GM12874 (cell line): ENCODE measurements around the gene TMEM184C.

Source experiments
- CTCF ChIP-seq: IDR thresholded peaks from 2 replicates; pipeline ENCODE4 v1.5.1; 2011; ENCODE audit warnings: low read depth, mild to moderate bottlenecking, control low read depth, low read length, moderate library complexity; ENCODE audit not compliant: insufficient read depth

TMEM184C gene

GRCh38 chr4:147599206-147599605, 18.0 kb upstream of the TMEM184C start:
- no peak for TF ChIP-seq CTCF

DNA sequence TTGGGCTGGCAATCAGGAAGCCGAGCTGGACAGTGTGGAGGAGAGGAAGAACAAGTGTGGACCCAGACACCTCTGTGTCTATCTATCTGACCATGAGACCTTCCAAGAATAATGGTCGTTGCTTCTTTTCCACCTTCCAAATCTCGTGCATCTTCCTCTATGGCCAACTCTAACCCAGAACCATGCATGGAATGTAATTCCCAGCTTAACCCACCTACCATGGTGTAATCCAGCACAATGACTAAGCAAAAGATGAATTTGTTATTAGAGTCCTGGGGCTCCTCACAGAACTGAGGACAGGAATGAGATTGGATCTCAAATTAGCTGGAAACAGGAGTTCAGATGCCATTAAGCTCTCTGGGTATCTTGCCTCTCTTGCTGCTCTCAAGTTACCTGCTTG, 17.4 kb upstream of the TMEM184C start:
- no peak for TF ChIP-seq CTCF

DNA sequence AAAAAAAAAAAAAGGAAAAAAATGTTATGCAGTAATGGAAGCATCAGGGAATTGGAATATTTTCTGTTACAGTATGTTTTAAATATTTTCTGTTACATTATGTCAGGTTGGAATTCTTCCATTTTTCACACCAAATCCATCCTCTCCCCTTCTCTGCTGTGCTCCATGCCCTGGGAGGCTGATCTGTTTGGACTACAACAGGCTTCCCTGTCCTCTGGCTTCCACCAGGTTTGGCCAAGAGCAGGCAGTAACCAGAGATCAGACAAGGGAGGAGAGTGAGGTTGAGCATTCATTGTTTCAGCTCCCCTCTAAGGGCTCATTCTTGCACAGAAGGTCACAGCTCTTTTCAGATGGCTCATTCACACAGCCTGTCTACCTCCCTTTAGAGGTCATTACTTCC, 11.7 kb upstream of the TMEM184C start:
- TF ChIP-seq CTCF: no peak

GRCh38 chr4:147607471-147607870, 9.7 kb upstream of the TMEM184C start:
- TF ChIP-seq CTCF: no peak

DNA sequence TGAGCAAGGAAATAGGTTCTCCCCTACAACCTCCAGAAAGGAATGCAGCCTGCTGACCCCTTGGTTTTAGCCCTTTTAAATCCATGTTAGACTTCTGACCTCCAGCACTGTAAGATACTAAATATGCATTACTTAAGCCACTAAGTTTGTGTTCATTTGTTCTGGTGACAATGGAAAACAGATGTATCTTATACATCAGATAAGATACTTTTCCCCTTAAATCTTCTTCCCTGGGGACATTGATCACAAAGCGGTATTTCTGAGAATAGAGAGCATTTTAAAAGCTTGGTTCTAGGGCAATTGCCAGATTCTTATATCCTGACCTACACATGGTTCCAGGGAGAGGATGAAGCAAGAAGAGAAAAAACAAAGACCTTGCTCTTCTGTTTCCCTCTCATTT, 6.5 kb upstream of the TMEM184C start:
- no peak for TF ChIP-seq CTCF

DNA sequence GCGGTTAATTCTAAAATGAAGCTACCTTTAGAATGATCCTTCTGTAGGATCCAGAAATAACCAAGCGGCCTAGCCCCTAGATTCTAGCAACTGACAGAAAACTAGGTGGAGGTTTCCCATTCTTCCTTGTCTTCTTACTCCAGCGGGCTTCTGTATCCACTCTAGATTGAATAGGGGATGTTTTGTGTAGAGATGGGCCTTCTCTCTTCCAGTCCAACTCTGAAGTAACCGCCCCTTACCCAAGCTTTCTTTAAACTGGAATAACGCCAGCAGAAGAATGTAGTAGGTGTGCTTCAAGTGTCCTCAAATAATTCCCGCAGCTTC, 386 bp upstream of the TMEM184C start:
- TF ChIP-seq CTCF: no peak

DNA sequence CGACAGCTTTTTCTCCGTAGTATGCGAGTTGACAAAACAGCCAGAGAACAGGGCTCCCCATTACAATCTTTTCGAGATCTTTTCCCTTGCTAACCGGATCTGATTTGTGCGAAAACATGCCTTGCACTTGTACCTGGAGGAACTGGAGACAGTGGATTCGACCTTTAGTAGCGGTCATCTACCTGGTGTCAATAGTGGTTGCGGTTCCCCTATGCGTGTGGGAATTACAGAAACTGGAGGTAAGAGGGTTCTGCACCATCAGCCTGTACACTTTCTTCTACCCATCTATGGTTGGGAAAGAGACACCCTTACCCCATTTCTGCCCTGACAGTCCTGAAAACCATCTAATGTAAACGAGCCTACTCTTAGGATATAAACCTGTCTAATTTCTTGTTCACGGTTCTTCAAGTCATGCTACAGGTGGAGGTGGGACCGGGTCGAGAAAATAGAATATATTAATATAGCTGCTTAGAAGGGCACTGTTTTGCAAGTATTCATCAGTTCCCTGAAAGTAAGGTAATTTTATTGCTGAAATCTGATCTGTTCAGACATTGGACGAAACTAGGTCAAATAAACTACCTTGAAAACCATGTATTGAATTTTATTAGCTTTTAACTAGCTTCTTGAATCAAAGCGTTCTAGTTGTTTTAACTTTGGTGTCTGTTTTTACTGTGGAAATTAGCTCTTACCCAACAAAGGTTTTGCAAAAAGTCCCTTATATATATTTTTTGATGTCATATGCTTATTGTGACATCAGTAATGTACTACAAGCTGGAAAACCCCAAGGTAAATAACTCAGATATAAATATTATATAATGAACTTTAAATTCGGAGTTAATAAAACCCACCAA, 869 bp downstream of the TMEM184C start:
- no peak for TF ChIP-seq CTCF
